Measurements from ENCODE around the gene L2HGDH. TPM values are rescaled to one million over a fixed set of nuclear protein-coding genes. Genes with fewer than 3 reads are reported as not detected.

L2HGDH gene
- total RNA-seq, 6 experiments from 2014 or later = 6.1 to 11.1 (median 6.9) TPM

- no peaks in the 10 kb centered on the region for H3K27me3 ChIP-seq
- DNase-seq (no peak), ATAC-seq (no peak)
- H3K4me1 ChIP-seq = peaks cover 0 to 10% (median 2%) of the 10 kb centered on the region in 4 donors
- H3K9me3 ChIP-seq = no peaks in the 10 kb centered on the region
- intact Hi-C loops (cut with DNase I) = no loop called here
- H3K27ac ChIP-seq = no peak overlapping the region
- H3K4me3 ChIP-seq = no peak overlapping the region
- TF ChIP-seq POLR2A (IDR thresholded peaks at IDR 0.05) (no peak), CTCF (IDR thresholded peaks at IDR 0.05) (no peak)
- H3K36me3 ChIP-seq = no peaks in the 10 kb centered on the region
Observed at GRCh38 chr14:50301914-50302313, 10.1 kb downstream of the L2HGDH start.

GRCh38 chr14:50299585-50299984, 12.4 kb downstream of the L2HGDH start:
- H3K36me3 ChIP-seq = no peaks in the 10 kb centered on the region
- no peaks in the 10 kb centered on the region for H3K9me3 ChIP-seq
- TF ChIP-seq POLR2A (IDR thresholded peaks at IDR 0.05) (no peak), CTCF (IDR thresholded peaks at IDR 0.05) (no peak)
- WGBS (ENCODE audit: insufficient coverage, low coverage, low lambda C conversion rate, missing lambda C conversion rate) = 93% methylated on average over 2 of the region's 2 CpGs
- H3K27me3 ChIP-seq = no peaks in the 10 kb centered on the region
- ATAC-seq = no peak
- H3K27ac ChIP-seq = no peak overlapping the region
- no peak overlapping the region for H3K4me3 ChIP-seq
- intact Hi-C loops (cut with DNase I) = no loop called here
- DNase-seq = no peak
- H3K4me1 ChIP-seq = peaks cover 0 to 10% (median 2%) of the 10 kb centered on the region in 4 donors

- Histone ChIP-seq H3K9me3 (no peaks in the 10 kb centered on the region), H3K4me3 (no peak overlapping the region), H3K4me1 (no peaks in the 10 kb centered on the region), H3K27me3 (no peaks in the 10 kb centered on the region), H3K27ac (no peak overlapping the region), H3K36me3 (peaks cover 0 to 5% (median 0%) of the 10 kb centered on the region in 4 donors)
- DNase-seq (no peak), ATAC-seq (no peak)
- no peak for TF ChIP-seq CTCF (IDR thresholded peaks at IDR 0.05)
- no peak for TF ChIP-seq POLR2A (IDR thresholded peaks at IDR 0.05)
- intact Hi-C loops (cut with DNase I) = no loop called here
- WGBS (ENCODE audit: insufficient coverage, low coverage, low lambda C conversion rate, missing lambda C conversion rate) = 87% methylated on average over 5 of the region's 5 CpGs
Observed at GRCh38 chr14:50290306-50290705, 21.7 kb downstream of the L2HGDH start.

- no peak overlapping the region for H3K4me3 ChIP-seq
- intact Hi-C loops (cut with DNase I) = no loop called here
- H3K27ac ChIP-seq = no peak overlapping the region
- no peaks in the 10 kb centered on the region for H3K36me3 ChIP-seq
- no peak for DNase-seq
- no peaks in the 10 kb centered on the region for H3K9me3 ChIP-seq
- H3K27me3 ChIP-seq = no peaks in the 10 kb centered on the region
- TF ChIP-seq POLR2A (IDR thresholded peaks at IDR 0.05) (no peak), CTCF (IDR thresholded peaks at IDR 0.05) (no peak)
- H3K4me1 ChIP-seq = no peaks in the 10 kb centered on the region
- 95% methylated on average over 5 of the region's 5 CpGs for WGBS (ENCODE audit: insufficient coverage, low coverage, low lambda C conversion rate, missing lambda C conversion rate)
- no peak for ATAC-seq
Observed at GRCh38 chr14:50288146-50288545, 23.9 kb downstream of the L2HGDH start.

DNA sequence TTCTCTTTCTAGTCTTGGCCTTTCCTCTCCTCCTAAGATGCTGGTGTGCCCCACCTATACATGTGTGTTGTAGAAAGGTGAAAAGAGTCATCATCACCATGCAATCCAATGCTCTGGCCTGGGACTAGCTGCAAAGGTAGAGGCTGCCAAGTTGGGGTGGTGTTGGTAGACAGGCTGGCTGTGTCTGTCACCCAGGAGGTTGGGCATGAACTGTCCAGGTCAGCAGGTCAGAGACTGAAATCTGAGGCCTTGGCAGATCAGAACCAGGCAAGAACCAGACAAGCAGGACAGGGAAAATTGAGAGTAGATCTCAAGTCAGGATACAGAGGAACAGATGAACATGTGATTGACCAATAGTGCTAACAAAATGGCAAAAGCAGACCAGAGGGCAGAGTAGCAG, 26.2 kb downstream of the L2HGDH start:
- intact Hi-C loops (cut with DNase I) = no loop called here
- Histone ChIP-seq H3K4me3 (no peak overlapping the region), H3K36me3 (no peaks in the 10 kb centered on the region), H3K27ac (no peak overlapping the region), H3K27me3 (no peaks in the 10 kb centered on the region), H3K9me3 (no peaks in the 10 kb centered on the region), H3K4me1 (no peaks in the 10 kb centered on the region)
- DNase-seq = peak in 2 of 3 donors; percentile 65 to 70
- peak in 3 of 4 donors; percentile 30 to 98 (median 54) for ATAC-seq
- TF ChIP-seq CTCF (IDR thresholded peaks at IDR 0.05) (no peak), POLR2A (IDR thresholded peaks at IDR 0.05) (no peak)
